ENCODE measurements around the gene POLE2. TPM values are rescaled to one million over a fixed set of nuclear protein-coding genes. Genes with fewer than 3 reads are reported as not detected.

The POLE2 gene
- total and polyA plus RNA-seq, 2 of the 13 experiments (the other 11 are each of a cell fraction or from before 2014, with no cell fraction given), result 16.6 to 37.0 TPM

GRCh38 chr14:49598485-49599300 is 89.3 kb downstream of the POLE2 start, which contains the start of gene LRR1 (continued):
- peak; percentile 96 for TF ChIP-seq ZNF407 (CRISPR knock-in tag; IDR thresholded peaks at IDR 0.05; ENCODE audit: not compliant biosample characterization)
- TF ChIP-seq MED1 (CRISPR knock-in tag; IDR thresholded peaks at IDR 0.05), result peak; percentile 65
- TF ChIP-seq SALL2 (CRISPR knock-in tag; IDR thresholded peaks at IDR 0.05), result peak; percentile 87; the same call in 1 of the 2 replicates
- TF ChIP-seq ZNF326 (CRISPR knock-in tag; IDR thresholded peaks at IDR 0.05; ENCODE audit: borderline replicate concordance), result no peak
- 0 out of 2 replicates have a peak, but pooled peaks have one; percentile 17 for TF ChIP-seq ATF3 (CRISPR knock-in tag; IDR thresholded peaks at IDR 0.05)
- no peak for TF ChIP-seq ZBTB46 (CRISPR knock-in tag; IDR thresholded peaks at IDR 0.05; ENCODE audit: borderline replicate concordance)
- TF ChIP-seq ZFP1 (CRISPR knock-in tag; IDR thresholded peaks at IDR 0.05), result no peak; the same call in 1 of the 2 replicates
- TF ChIP-seq ZNF558 (CRISPR knock-in tag; IDR thresholded peaks at IDR 0.05; ENCODE audit: borderline replicate concordance), result peak; percentile 88; the same call in 1 of the 2 replicates
- no peak for TF ChIP-seq NPAS2 (CRISPR knock-in tag; IDR thresholded peaks at IDR 0.05; ENCODE audit: borderline replicate concordance)
- TF ChIP-seq ZNF547 (CRISPR knock-in tag; IDR thresholded peaks at IDR 0.05), result no peak; the same call in none of the 2 replicates
- peak; percentile 66 for TF ChIP-seq ZNF609 (CRISPR knock-in tag; IDR thresholded peaks at IDR 0.05; ENCODE audit: borderline replicate concordance)
- TF ChIP-seq PPARG (CRISPR knock-in tag; conservative IDR thresholded peaks at IDR 0.05), result peak; percentile 49
